Fibroblast of lung (primary cell): ENCODE results near the gene GPC6. TPM values are rescaled to one million over a fixed set of nuclear protein-coding genes. Genes with fewer than 3 reads are reported as not detected.

ENCODE experiments used
- DNase-seq, 2 donors: peaks; one replicate each; pipeline versions ENCODE4 v3.0.0 to v3.0.0-alpha.2; 2010; ENCODE audit warnings: low read depth in 2 of 2
- H2AFZ ChIP-seq: 2 replicates; pipeline ENCODE4 v1.5.1; 2012; ENCODE audit warnings: low read length, control low read depth, inconsistent platforms
- H3K27ac ChIP-seq: 2 replicates; pipeline ENCODE4 v1.5.1; 2011; ENCODE audit warnings: low read length, control low read depth; ENCODE audit not compliant: insufficient read depth
- H3K27me3 ChIP-seq: 2 replicates; pipeline ENCODE4 v1.5.1; 2011; ENCODE audit warnings: mild to moderate bottlenecking, low read length; ENCODE audit not compliant: control insufficient read depth, insufficient read depth
- H3K36me3 ChIP-seq: 2 replicates; pipeline ENCODE4 v1.5.1; 2011; ENCODE audit warnings: low read length; ENCODE audit not compliant: control insufficient read depth, insufficient read depth
- H3K4me1 ChIP-seq: 2 replicates; pipeline ENCODE4 v1.5.1; 2011; ENCODE audit warnings: low read length; ENCODE audit not compliant: control insufficient read depth, insufficient read depth; ENCODE audit errors: extremely low read depth
- H3K4me2 ChIP-seq: 2 replicates; pipeline ENCODE4 v1.5.1; 2011; ENCODE audit warnings: low read length, control low read depth; ENCODE audit not compliant: insufficient read depth; ENCODE audit errors: extremely low read depth
- H3K4me3 ChIP-seq, 4 experiments: fragments of 200-600 bp in 1 of 4; sonication (generic) in 1 of 4; replicated peaks in 1 of 4; 2 replicates each; pipeline ENCODE4 v1.5.1; 2011 to 2016; ENCODE audit warnings: low read length in 4 of 4, low read depth in 3 of 4, mild to moderate bottlenecking in 3 of 4, control low read depth in 2 of 4, inconsistent platforms in 1 of 4, mixed read lengths in 1 of 4; ENCODE audit not compliant: insufficient read depth in 1 of 4; ENCODE audit errors: control extremely low read depth in 1 of 4
- H3K79me2 ChIP-seq: 2 replicates; pipeline ENCODE4 v1.5.1; 2012; ENCODE audit warnings: mild to moderate bottlenecking, low read length, inconsistent platforms; ENCODE audit not compliant: control insufficient read depth, insufficient read depth
- H3K9ac ChIP-seq: 2 replicates; pipeline ENCODE4 v1.5.1; 2011; ENCODE audit warnings: mild to moderate bottlenecking, low read length, control low read depth; ENCODE audit not compliant: insufficient read depth
- H3K9me3 ChIP-seq: 2 replicates; pipeline ENCODE4 v1.5.1; 2012; ENCODE audit warnings: low read depth, low read length; ENCODE audit not compliant: control insufficient read depth, insufficient read depth
- H4K20me1 ChIP-seq: 2 replicates; pipeline ENCODE4 v1.5.1; 2011; ENCODE audit warnings: low read length; ENCODE audit not compliant: control insufficient read depth, insufficient read depth; ENCODE audit errors: extremely low read depth
- EZH2 ChIP-seq: IDR thresholded peaks from 2 replicates; pipeline ENCODE4 v1.5.1; 2012; ENCODE audit warnings: low read length, control low read depth, mild to moderate bottlenecking; ENCODE audit errors: missing control alignments
- polyA plus RNA-seq, 2 donors: library from polyadenylated mRNA; depleted of rRNA in 1 of 2; stranded (reverse) in 1 of 2; unstranded in 1 of 2; fragments of >200 nt; gene quantifications; 2 replicates each; pipeline ENCODE4 v1.2.1, GENCODE V29; 2011 to 2012; ENCODE audit warnings: missing spikeins in 1 of 2
- total RNA-seq: library from RNA; depleted of rRNA; stranded (reverse); fragments of >200 nt; gene quantifications from 2 replicates; pipeline ENCODE4 v1.2.1, GENCODE V29; 2014
- TF ChIP-seq, protein P1 (sequence below), 2 donors: IDR thresholded peaks in 1 of 2; conservative IDR thresholded peaks in 1 of 2; 1 replicate in 1 of 2; 2 replicates in 1 of 2; pipeline ENCODE4 v1.5.1; 2011 to 2012; ENCODE audit warnings: low read length in 2 of 2, control low read depth in 1 of 2, inconsistent platforms in 1 of 2, low read depth in 1 of 2, mild to moderate bottlenecking in 1 of 2

The GPC6 gene
- total and polyA plus RNA-seq, 2 donors (not counting 1 experiment from before 2014, with no cell fraction given), result 11.2 to 33.7 TPM

DNA sequence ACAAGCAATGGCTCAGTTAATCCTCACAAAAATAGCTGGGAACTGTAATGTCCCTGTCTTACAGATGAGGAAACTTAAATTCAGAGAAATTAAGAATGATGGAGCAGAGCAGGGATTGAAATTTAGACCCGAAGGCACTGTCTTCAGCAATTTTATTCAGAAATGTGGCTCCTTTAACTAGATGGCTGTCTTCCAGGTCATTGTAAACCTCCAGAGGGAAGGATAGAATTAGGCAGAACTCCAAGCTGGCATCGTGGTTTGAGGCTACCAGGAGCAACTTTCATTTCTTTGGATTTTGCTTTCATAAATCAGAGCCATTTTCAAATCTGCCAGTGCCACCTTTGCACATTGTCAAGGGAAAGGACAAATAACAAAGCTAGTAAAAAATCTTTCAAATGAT is 913.9 kb downstream of the GPC6 start:
- Histone ChIP-seq H3K79me2 (no peaks in the 10 kb centered on the region), H3K9ac (no peak overlapping the region), H3K4me2 (no peak overlapping the region), H2AFZ (no peak overlapping the region), H3K4me3 (no peak overlapping the region), H3K36me3 (no peaks in the 10 kb centered on the region), H3K4me1 (no peaks in the 10 kb centered on the region), H4K20me1 (no peaks in the 10 kb centered on the region), H3K27me3 (no peaks in the 10 kb centered on the region), H3K27ac (no peak overlapping the region), H3K9me3 (no peaks in the 10 kb centered on the region)
- no peak for TF ChIP-seq EZH2
- TF ChIP-seq, protein P1, sequence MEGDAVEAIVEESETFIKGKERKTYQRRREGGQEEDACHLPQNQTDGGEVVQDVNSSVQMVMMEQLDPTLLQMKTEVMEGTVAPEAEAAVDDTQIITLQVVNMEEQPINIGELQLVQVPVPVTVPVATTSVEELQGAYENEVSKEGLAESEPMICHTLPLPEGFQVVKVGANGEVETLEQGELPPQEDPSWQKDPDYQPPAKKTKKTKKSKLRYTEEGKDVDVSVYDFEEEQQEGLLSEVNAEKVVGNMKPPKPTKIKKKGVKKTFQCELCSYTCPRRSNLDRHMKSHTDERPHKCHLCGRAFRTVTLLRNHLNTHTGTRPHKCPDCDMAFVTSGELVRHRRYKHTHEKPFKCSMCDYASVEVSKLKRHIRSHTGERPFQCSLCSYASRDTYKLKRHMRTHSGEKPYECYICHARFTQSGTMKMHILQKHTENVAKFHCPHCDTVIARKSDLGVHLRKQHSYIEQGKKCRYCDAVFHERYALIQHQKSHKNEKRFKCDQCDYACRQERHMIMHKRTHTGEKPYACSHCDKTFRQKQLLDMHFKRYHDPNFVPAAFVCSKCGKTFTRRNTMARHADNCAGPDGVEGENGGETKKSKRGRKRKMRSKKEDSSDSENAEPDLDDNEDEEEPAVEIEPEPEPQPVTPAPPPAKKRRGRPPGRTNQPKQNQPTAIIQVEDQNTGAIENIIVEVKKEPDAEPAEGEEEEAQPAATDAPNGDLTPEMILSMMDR (conservative IDR thresholded peaks at IDR 0.05 in 1 of 2, IDR thresholded peaks at IDR 0.05 in 1 of 2; ENCODE audit: low read depth in 1 of 2, low read length in 2 of 2), result no peak
- peak in 1 of 2 donors; percentile 29 for DNase-seq

DNA sequence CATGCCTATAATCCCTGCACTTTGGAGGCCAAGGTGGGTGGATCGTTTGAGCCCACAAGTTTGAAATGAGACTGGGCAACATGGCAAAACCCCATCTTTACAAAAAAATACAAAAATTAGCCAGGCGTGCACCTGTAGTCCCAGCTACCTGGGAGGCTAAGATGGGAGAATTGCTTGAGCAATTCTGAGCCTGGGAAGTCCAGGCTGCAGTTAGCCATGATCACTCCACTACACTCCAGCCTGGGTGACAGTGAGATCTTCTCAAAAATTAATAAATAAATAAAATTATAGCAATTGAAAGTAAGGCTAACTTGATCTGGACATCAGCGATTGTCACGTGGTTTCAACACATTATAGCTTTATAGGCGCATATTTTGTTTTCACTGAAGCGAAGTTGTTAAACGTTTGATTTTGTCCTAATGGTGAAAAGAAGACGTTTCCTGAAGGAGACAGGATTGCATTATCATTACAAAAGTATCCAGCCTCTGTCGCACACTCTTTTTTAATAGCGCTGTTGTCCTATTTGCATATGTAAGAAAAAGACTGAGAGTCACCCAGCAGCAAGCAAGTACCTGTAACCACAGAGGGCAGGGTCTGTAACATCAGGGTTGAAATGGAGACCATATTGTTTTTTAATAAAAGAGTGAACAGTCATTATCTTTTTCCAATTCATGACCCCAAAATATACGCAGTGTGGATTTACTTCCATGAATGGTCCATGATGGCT is 917.2 kb downstream of the GPC6 start:
- no peak overlapping the region for H3K4me3 ChIP-seq
- H3K4me2 ChIP-seq, result no peak overlapping the region
- H4K20me1 ChIP-seq, result no peaks in the 10 kb centered on the region
- no peak overlapping the region for H2AFZ ChIP-seq
- no peaks in the 10 kb centered on the region for H3K27me3 ChIP-seq
- TF ChIP-seq, protein P1 (conservative IDR thresholded peaks at IDR 0.05 in 1 of 2, IDR thresholded peaks at IDR 0.05 in 1 of 2; ENCODE audit: low read depth in 1 of 2, low read length in 2 of 2), result no peak
- no peak for TF ChIP-seq EZH2
- no peak for DNase-seq
- H3K9me3 ChIP-seq, result no peaks in the 10 kb centered on the region
- no peaks in the 10 kb centered on the region for H3K79me2 ChIP-seq
- H3K9ac ChIP-seq, result no peak overlapping the region
- H3K36me3 ChIP-seq, result no peaks in the 10 kb centered on the region
- H3K27ac ChIP-seq, result no peak overlapping the region
- H3K4me1 ChIP-seq, result no peaks in the 10 kb centered on the region

DNA sequence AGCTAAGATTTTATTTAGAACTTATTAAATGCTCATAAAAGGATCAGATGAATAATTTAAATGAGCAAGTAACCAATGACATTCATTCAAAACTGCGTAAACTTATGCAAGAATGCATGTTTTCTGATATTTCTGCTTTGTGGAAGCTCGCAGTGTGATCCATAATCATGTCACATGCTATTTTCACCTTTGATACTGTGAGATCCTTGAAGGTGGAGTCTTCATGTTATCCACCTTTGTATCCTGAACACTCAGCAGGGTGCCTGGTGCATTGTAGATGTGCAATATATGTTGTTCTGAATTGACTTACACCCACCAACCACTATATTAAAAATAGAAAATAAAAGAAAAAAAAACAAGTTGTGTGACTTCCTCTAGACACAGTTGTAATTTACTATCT is 919.4 kb downstream of the GPC6 start:
- TF ChIP-seq, protein P1 (conservative IDR thresholded peaks at IDR 0.05 in 1 of 2, IDR thresholded peaks at IDR 0.05 in 1 of 2; ENCODE audit: low read depth in 1 of 2, low read length in 2 of 2), result no peak
- no peak for TF ChIP-seq EZH2
- DNase-seq, result no peak
- no peak overlapping the region for H3K4me3 ChIP-seq

More for the DNA sequence above, 919.4 kb downstream of the GPC6 start:
- Histone ChIP-seq H3K36me3 (no peaks in the 10 kb centered on the region), H3K9ac (no peak overlapping the region), H3K27me3 (no peaks in the 10 kb centered on the region), H3K27ac (no peak overlapping the region), H4K20me1 (no peaks in the 10 kb centered on the region), H2AFZ (no peak overlapping the region), H3K4me1 (no peaks in the 10 kb centered on the region), H3K9me3 (no peaks in the 10 kb centered on the region), H3K4me2 (no peak overlapping the region), H3K79me2 (no peaks in the 10 kb centered on the region)
